H1 (cell line): Measurements from ENCODE around the gene SIPA1L3.

Experiments used
- CHD1 ChIP-seq: IDR thresholded peaks from 2 replicates; pipeline ENCODE4 v1.6.1; 2012; ENCODE audit warnings: low read depth, low read length, improper control_type of control experiment
- CREB1 ChIP-seq: IDR thresholded peaks from 2 replicates; pipeline ENCODE4 v1.6.1; 2012; ENCODE audit warnings: inconsistent platforms
- JUND ChIP-seq: IDR thresholded peaks from 2 replicates; pipeline ENCODE4 v1.6.1; 2011; ENCODE audit warnings: mild to moderate bottlenecking, improper control_type of control experiment, low read length
- RBBP5 ChIP-seq: IDR thresholded peaks from 2 replicates; pipeline ENCODE4 v1.7.1; 2012; ENCODE audit warnings: low read depth, mild to moderate bottlenecking, inconsistent platforms, low read length, moderate library complexity, borderline replicate concordance
- TF ChIP-seq, protein P1 (sequence below), 3 experiments: IDR thresholded peaks; 1 replicate in 2 of 3; 2 replicates in 1 of 3; pipeline versions ENCODE4 v1.5.1 to v1.6.1; 2011; ENCODE audit warnings: low read length in 3 of 3, mild to moderate bottlenecking in 3 of 3, inconsistent platforms in 2 of 3, low read depth in 1 of 3, moderate library complexity in 1 of 3; ENCODE audit not compliant: insufficient read depth in 1 of 3; ENCODE audit errors: control extremely low read depth in 1 of 3

DNA sequence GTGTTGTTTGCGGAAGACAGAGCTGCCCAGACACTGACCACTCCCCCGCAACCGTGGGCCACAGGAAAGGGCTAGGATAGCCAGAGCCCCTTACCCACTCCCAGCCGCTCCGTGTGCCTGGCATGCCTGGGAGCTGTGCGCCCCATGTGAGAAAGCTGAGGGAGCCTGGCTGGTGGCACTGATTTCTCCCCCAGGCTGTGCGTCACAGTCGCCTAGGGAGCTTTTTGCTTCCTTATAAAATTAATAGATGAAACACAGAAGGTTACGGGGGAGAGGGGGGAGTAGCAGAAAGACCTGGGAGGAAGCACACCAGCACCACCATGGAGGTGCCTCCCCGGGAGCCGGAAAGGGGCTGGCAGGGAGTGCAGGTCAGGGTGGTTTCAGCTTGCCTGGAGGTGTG, 292.3 kb downstream of the SIPA1L3 start:
- TF ChIP-seq CHD1 (no peak), CREB1 (no peak), JUND (no peak), RBBP5 (no peak)
- TF ChIP-seq, protein P1, sequence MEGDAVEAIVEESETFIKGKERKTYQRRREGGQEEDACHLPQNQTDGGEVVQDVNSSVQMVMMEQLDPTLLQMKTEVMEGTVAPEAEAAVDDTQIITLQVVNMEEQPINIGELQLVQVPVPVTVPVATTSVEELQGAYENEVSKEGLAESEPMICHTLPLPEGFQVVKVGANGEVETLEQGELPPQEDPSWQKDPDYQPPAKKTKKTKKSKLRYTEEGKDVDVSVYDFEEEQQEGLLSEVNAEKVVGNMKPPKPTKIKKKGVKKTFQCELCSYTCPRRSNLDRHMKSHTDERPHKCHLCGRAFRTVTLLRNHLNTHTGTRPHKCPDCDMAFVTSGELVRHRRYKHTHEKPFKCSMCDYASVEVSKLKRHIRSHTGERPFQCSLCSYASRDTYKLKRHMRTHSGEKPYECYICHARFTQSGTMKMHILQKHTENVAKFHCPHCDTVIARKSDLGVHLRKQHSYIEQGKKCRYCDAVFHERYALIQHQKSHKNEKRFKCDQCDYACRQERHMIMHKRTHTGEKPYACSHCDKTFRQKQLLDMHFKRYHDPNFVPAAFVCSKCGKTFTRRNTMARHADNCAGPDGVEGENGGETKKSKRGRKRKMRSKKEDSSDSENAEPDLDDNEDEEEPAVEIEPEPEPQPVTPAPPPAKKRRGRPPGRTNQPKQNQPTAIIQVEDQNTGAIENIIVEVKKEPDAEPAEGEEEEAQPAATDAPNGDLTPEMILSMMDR (IDR thresholded peaks at IDR 0.05; ENCODE audit: control extremely low read depth in 1 of 3, insufficient read depth in 1 of 3, low read depth in 1 of 3, low read length in 3 of 3): no peak
